ENCODE results near the gene LHX4.

The LHX4 gene

DNA sequence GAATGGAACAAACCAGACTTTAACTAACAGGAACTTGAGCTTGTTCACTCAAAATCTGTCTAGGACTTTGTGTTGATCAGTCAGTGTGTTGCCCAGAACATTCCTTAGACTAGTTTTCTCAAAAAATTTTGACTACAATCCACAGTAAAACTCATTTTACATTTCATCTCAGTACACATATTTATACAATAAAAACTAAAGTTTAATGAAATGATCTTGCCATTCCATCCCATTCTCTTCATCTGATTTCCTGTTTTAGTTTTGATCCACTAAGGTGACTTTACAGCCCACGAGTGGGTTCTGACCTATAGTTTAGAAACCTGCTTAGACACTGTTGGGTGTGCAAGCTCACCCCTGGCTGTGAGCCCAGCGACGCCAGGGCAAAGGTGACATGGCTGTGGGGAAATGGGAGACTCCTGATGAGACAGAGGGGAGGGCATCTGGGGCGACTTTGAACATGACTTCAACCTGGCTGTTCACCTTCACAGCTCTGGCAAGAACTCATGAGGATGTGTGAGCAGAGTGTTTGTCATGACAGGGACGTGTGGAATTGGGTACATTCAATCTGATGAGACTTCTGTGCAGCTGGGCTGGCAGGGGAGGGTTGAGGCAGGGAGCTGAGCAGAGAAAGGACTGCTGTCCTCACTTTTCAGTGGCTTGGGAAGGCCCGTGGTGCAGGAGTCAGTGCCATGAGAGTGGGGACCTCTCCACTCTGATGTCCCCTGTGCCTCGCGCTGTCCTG, 40.6 kb downstream of the LHX4 start:
- no peak for DNase-seq (ENCODE audit: low read depth in 2 of 2, low spot score in 1 of 2)

DNA sequence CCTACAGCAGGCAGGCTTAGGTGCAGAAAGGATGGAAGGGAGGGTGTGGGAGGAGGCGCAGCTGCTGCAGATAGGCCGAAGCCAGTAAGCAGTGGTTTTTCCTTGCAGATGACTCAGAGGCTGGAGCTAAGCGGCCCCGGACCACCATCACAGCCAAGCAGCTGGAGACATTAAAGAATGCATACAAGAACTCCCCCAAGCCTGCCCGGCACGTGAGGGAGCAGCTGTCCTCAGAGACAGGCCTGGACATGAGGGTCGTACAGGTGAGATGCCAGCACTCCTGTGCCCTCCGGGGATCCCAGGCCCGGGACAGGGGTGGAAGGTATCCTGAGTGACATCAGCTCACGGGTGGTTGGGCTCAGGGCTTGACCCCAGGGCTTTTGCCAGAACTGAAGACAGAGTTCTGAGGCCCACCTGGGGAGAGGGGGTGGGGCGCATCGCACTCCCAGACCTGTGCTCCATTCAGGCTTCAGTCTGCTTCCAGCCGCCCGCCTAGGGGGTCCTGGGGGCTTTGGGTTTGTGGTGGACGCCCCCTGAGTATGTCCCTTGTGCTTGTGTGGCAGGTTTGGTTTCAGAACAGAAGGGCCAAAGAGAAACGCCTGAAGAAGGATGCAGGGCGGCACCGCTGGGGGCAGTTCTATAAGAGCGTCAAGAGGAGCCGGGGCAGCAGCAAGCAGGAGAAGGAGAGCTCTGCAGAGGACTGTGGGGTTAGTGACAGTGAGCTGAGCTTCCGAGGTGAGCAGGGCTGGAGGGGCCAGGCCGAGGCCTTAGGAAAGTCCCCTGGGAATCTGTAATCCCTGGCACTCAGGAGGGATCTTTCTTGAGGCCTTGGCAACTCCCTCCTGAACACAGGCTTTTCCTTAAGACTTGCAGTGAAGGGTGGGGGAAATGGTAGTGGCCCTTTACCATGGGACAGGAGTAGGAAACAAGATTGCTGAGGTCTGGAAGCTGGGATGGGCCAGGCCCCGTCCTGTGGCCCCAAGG, 41.5 kb downstream of the LHX4 start:
- DNase-seq (ENCODE audit: low read depth in 2 of 2, low spot score in 1 of 2), result no peak

DNA sequence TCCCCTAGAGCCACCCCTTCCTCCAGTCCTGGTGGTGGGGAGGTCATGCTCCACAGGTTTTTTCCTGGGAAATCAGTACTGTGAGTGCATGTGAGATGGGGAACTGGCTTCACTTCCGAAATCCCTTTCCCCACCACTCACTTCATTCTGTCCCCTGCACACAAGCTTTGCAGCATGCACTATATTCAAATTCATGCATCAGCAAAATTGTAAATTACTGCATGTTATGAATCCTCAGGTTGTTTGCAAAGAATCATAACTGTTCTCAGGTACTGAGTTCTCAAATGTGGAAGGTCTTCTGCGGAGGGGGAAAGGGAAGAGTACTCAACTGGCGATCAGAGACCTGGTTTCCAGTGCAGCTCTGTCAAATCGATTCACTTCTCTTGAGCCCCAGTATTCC, 42.3 kb downstream of the LHX4 start:
- no peak for DNase-seq (ENCODE audit: low read depth in 2 of 2, low spot score in 1 of 2)

DNA sequence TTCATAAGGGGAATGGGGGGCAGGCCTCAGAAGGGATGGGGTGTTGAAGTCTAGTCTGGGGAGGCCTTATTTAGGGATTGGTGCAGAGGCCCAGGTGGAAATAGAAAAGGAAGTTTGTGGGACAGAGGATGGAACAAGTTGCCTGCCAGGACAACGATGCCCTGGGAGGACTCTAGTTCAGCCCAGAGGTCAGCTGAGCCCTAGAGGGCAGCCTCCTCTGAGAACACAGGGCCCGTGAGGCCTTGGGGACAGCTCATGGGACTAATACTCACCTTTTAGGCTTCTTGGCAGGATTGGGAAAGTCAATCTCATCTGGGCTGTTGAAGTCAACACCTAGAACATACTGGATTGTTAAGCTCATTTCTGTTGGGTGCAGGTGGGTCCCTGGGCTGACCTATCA, 43.0 kb downstream of the LHX4 start:
- no peak for DNase-seq (ENCODE audit: low read depth in 2 of 2, low spot score in 1 of 2)

DNA sequence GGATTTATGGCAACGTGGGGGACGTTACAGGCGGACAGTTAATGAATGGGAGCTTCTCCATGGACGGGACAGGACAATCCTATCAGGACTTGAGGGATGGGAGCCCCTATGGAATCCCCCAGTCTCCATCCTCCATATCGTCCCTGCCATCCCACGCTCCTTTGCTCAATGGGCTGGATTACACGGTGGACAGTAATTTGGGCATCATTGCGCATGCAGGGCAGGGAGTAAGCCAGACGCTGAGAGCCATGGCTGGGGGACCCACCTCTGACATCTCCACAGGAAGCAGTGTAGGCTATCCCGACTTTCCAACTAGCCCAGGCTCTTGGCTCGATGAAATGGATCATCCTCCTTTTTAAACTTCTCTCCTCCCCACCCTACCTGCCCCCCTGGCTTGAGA, 44.2 kb downstream of the LHX4 start:
- no peak for DNase-seq (ENCODE audit: low read depth in 2 of 2, low spot score in 1 of 2)

DNA sequence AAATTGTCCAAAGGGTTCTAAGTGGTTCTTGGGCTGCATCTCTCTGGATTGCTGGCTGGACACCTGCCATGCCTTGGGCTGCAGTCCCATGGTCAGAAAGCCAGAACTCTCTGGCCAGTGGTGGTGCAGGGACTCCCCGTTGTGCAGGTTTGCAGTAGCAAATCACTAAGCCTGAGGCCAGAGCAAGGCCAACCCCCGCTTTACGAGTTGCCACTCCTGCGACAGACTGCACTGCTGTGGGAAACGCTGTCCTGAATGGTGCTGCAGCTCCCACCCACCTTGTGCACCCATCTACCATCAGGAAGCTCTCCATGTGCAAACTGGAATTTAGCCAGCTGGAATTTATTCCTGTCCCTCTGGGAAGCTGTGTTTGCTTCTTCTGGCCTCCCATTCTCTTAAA, 45.7 kb downstream of the LHX4 start:
- DNase-seq (ENCODE audit: low read depth in 2 of 2, low spot score in 1 of 2), result no peak

DNA sequence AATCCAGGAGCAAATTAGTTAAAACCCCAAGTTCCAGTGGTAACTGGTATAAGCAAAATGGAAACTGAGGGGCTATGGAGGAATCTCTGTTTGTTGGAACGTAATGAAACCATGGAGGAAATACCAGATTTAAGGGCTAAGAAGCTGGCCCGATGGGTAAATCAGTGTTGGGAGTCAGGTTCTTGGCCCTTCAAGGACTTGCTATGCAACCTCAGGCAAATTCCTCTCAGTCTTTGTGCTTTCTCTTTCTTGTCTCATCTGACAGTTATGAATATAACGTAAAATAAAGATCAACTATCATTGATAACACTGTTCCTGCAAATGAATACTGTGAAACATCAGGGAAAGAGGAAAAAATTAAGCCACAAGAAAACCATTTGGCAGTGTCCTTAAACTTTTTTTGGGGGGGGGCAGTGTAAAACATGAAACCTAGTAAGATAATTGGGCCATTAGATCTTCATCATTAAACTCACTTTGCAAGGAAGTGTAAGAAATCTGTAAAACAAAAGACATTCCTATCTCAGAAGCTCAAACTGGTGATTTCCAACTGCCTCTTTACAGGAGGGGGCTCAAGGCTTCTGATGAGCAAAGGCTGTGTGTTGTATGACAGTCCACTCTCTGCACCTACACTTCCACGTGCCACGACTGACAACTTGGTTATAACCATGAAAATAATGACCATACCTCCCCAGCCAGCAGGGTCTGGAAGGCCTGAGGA, 47.6 kb downstream of the LHX4 start:
- DNase-seq (ENCODE audit: low read depth in 2 of 2, low spot score in 1 of 2), result no peak

DNA sequence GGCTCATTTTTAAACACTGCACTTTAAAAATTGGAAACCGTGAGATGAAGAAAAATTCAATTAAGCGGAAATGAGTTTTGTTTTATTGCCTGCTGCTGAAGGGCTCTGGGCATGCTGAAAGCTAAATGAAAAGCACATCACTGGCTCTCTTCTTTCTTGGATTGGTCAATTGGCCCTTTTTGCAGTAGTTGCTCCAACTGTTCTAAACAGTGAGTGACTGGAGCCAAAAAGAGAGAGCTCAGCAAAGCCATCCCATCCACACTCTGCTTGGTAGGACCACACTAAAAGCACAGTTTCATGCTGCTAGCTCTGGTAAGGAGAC, 48.1 kb downstream of the LHX4 start:
- no peak for DNase-seq (ENCODE audit: low read depth in 2 of 2, low spot score in 1 of 2)

DNA sequence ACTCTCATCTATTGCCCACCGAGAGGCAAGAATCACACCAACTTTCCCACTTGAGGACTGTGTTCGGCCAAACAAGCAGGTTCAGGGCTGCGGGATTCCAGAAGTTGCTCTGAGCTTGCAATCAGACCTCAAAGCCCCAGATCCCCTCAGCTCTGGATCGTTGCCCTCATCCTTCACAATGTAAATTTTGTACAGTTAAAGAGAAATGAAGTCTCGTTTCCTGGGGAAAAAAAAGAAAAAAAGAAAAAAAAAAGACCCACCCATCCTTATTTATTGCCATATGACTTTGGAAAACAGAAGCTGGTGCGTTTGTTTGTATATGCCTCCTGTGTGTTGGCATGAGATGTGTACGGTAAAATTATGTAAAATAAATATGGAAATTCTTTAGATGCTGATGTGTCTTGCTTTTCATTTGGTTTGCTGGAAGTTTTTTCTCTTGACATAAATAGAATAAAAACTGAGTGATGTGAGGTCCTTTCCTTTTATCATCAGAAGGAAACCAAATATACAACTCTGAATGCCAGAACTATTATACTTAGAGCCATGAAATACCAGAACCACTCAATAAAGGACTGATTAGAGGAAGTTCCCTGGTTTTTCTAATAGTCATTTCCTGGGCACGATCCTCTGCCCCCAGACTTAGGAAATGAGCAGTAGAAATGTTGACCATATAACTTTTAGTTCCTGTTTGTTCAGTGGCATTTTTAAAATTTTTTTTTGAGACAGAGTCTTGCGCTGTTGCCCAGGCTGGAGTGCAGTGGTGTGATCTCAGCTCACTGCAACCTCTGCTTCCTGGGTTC, 48.7 kb downstream of the LHX4 start:
- no peak for DNase-seq (ENCODE audit: low read depth in 2 of 2, low spot score in 1 of 2)

DNA sequence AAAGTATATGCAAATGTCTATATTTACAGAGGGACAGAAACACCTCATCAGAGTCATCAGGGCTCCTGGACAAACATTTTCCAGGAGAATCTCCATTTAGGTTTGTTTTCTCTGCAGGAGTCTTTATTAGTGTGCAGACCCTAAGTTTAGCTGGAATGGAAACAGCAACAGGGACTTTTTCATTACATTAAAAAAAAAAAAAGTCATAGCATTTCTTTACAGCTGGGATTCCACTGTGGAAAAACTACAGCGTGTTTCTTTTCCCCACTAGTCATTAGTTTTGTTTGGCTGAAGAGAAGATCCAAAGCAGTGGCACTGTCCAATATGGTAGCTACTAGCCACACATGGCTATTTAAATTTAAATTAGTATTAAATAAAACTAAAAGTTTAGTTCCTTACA, 49.6 kb downstream of the LHX4 start:
- DNase-seq (ENCODE audit: low read depth in 2 of 2, low spot score in 1 of 2), result no peak

DNA sequence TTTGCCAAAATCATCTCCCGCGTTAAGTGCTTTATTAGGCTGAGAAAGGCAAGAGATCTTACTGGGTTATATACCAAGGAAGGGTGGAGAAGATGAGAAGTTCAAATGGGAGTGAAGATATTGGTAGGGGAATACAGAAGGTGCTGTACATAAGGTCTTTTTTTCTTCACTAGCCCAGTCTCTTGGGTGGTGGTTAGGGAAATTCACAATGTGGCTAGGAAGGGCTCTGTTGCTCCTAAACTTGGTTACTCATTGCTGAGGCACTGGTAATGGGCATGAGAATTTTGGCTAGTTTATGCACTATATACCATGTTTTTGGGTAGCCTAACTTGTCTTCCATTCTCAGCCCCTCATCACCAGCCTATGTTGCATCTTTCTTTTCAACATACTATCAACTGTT, 50.6 kb downstream of the LHX4 start:
- DNase-seq (ENCODE audit: low read depth in 2 of 2, low spot score in 1 of 2), result no peak

DNA sequence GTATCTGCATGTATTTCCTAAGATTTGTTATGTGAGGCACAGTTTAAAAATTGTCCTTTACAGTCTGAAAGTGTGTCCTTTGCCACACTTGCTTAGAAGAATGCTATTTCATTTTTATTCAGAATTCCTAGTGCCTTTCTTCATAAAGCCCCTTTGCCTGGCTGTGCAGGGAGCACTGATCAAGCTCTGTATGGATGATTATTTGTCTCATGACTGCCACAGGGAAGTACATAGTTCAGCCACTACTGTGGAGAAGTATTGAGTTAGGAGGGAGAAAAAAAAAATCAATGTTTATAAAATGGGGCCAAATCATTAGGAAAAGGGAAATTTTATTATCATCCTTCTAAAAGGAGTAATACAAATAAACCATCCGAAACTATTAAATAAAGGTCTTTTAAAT, 51.4 kb downstream of the LHX4 start:
- no peak for DNase-seq (ENCODE audit: low read depth in 2 of 2, low spot score in 1 of 2)

DNA sequence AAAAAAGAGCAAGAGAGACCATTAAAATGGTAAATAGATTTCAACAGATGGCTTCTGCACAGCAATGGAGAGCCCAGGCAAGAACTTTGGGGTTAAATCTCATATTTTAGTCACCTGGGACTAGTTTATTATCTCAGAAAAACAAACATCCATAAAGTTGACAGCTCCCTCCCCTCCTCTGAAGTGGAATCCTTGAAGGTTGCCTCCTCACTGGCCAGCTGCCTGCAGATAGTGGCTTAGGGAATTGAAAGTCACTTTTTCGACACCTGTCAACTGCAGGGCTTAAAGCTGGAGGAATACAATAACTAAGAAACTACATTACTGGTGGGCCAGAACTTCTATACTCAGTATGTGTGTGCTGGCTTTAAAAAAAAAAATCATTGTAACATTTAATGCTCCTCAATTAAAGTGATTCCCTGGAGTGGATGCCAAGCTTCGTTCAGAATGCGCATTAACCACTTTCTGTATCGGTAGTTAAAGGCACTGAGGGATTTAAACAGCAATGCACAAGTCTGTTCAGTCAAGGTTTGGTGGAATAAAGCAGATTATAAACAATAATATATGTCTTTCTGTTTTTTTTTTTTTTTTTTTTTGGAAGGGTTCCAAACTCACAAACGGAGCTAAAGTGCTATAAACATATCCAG, 52.5 kb downstream of the LHX4 start:
- no peak for DNase-seq (ENCODE audit: low read depth in 2 of 2, low spot score in 1 of 2)

DNA sequence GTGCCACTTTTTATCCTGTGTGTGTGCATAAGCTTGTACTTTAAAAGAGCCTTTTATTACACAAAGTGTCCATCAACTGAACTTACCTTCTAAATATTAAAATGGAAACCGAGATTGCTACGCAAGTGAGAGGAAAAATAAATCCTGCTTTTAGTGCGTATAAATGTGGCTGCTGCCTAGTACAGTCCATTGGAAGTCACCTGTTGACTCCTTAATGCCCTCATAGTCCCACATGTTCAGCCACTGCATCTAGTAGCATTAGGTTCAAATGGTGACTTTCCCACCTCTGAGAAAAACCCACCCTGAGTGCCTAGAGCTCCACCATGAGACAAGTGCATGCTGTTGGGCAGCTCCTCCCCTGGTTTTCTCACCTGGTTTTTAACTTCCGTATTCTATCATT, 53.0 kb downstream of the LHX4 start:
- DNase-seq (ENCODE audit: low read depth in 2 of 2, low spot score in 1 of 2), result no peak

DNA sequence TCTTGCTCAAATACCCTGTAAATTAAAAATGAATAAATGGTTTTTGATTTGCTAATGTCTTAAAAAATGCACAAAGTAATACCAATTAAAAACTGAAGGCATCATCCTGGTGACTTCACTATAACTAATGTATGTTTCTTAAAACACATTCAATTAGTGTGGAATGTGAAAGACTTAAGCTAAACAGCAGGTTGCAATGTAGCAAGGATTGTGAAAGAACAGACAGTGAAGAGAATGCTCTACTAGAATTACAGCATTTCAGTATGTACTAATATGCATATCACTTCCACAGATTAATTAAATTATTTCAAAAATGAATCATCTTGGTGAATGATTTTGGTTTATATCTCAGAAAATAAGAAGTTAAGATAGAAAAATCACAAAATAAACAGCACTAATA, 56.4 kb downstream of the LHX4 start:
- DNase-seq (ENCODE audit: low read depth in 2 of 2, low spot score in 1 of 2), result no peak

DNA sequence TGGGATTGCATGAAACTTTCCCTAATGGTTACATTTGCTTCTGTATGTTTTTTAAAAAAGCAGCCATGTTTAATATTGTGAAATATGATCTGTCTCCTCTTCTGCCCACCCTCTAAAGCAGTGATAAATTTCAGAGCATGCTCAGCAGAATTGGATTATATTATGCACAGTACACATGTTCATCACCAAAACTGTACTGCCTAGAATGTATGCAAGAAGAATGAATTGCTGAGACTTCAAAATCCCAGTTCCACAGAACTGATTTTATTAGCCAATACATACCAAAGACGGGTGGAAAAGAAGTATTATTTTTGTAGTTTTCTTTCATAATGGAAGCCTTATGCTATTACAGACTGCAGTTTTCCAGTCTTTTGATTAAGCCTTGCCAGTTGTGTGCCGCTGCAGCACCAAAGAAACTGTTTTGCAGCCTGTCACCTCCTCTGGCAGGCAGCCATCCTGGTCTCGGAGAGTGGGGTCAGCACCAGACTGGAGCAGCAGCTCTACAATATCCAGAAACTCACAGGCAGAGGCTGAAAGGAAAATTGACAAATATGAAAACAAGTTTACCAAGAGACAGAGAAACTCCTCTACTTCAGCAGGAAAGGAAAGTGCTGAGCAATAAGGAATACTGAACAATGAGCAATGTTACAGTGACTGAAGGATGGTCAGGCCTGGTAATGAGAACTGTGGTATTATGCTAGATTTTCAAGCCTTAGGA, 58.1 kb downstream of the LHX4 start:
- DNase-seq (ENCODE audit: low read depth in 2 of 2, low spot score in 1 of 2), result no peak

DNA sequence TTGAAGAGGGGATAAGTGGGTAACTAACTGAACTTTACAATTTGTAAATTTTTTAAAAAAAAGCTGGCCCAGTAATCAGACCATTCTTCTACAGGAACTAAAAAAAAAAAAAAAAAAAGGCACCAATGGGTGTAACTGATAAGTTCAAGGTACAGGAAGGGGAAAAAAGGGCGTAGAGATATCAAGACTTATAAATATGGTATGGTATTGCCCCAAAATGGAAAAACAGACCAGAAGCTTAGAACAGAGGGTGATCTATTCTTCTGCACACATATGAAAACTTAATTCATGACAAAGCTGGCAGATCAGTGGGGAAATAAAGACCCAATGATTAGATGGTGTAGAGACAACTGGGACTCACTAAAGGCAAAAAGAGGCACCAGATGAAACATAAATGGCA, 58.9 kb downstream of the LHX4 start:
- DNase-seq (ENCODE audit: low read depth in 2 of 2, low spot score in 1 of 2), result no peak

DNA sequence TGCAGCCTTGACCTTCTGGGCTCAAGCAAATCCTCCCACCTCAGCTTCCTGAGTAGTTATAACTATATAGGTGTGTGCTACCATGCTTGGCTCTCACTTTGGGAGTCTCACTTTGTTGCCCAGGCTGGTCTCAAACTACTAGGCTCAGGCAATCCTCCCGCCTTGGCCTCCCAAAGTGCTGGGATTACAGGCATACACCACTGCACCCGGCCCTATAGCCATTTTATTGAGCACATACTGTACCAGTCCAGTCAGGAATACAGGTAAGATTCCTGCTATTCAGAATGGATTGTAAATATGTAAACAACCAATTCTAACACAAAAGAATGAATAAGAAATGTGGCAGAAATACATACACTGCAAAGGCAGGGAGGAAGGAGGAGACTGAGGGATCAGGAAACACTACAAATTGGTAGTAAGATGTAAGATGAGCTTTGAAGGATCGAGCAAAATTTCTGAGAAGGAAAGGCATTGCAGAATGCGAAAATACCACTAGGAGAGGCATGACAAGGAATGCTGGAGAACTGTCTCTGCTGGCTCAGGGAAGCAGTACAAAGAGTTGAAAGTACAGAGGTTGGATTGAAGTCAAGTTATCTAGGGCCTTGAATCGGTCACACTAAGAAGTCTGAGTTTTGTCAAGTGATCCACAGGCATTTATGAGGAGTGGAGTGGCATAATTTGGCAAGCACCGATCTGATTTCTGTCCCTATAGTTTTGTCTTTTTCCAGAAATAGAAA, 60.4 kb downstream of the LHX4 start:
- DNase-seq (ENCODE audit: low read depth in 2 of 2, low spot score in 1 of 2), result no peak

DNA sequence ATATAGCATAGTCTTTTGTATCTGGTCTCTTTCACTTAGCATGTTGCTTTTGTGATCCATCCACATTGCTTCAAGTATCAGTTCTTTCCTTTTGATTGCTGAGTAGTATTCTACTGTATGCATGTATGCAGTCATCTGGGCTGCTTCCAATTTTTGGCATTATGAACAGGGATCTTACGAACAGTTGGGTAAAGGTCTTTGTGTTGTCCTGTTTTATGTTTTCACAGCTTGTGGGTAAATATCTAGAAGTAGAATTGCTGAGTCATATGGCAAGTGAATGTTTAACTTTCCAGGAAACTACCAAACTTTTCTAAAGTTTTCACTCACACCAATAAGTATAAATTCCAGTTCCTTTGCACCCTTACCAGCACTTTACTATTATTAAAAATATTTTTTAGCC, 60.9 kb downstream of the LHX4 start:
- DNase-seq (ENCODE audit: low read depth in 2 of 2, low spot score in 1 of 2), result no peak

Data from stimulated activated CD8-positive, alpha-beta memory T cell treated with anti-CD3 and anti-CD28 coated beads, Interleukin-4, amount 100 ng/mL, for 1 hour (primary cell).